ENCODE results near the gene TSLP. TPM values are rescaled to one million over a fixed set of nuclear protein-coding genes. Genes with fewer than 3 reads are reported as not detected.
A peak's percentile ranks its signal among the peaks of the same experiment; 100 is the strongest.

TSLP gene
- total RNA-seq, 1 experiment from 2014 or later, result not detected

DNA sequence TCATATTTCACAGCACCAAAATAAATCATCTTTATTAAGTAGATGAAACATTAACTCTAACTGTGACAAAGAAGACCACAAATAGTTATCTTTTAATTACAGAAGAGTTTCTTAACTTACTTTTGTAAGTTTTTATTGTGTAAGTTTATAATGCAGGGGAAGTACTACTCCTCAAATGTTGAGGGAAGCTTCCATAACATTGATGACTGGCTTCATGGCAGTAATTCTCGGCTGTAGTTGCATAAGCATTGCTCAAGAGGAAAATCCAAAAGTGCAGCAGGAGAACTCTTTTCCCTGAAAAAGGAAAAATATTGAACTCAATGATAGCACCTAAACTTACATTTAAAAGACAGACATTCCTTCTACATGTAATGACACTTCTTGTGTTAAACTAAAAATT is 4.6 kb downstream of the TSLP start:
- Histone ChIP-seq H3K9ac (ENCODE audit: low read length) (no peak overlapping the region), H3K4me3 (ENCODE audit: low read length) (no peak overlapping the region), H3K27me3 (ENCODE audit: low read length) (no peaks in the 10 kb centered on the region), H3K36me3 (ENCODE audit: low read depth, low read length) (no peaks in the 10 kb centered on the region), H3K4me2 (ENCODE audit: low read length) (no peak overlapping the region), H4K20me1 (ENCODE audit: low read length) (no peaks in the 10 kb centered on the region), H2AFZ (ENCODE audit: low read length) (peak overlapping the region; percentile 20; the same call in 1 of the 2 replicates), H3K27ac (ENCODE audit: low read length) (no peak overlapping the region), H3K9me2 (replicated peaks; ENCODE audit: low read length) (no peaks in the 10 kb centered on the region), H3F3A (ENCODE audit: low read length, unreplicated experiment) (no peaks in the 10 kb centered on the region), H3K4me1 (ENCODE audit: insufficient read depth, low read length) (peaks cover 15% of the 10 kb centered on the region), H3K9me3 (ENCODE audit: low read length) (no peaks in the 10 kb centered on the region), H3K79me2 (ENCODE audit: low read length) (no peaks in the 10 kb centered on the region)
- ChIA-PET CTCF (interaction anchor here (0.6 kb wide), 1 partner anchor 264 kb away, joined by 3 read pairs; no protein-coding TSS in a partner anchor), POLR2A (ENCODE audit: unreplicated experiment) (no interaction called here)
- BruUV-seq (replicated peaks), result no TSS peak
- ATAC-seq (no peak), DNase-seq (no peak)
- intact Hi-C loops (cut with micrococcal nuclease), result loop anchor here (5.0 kb wide), 2 partner anchors 109 to 289 kb away; no protein-coding TSS in a partner anchor
- TF ChIP-seq EZH2 (IDR thresholded peaks at IDR 0.05; ENCODE audit: low read length, unreplicated experiment) (no peak), EZH2phosphoT487 (IDR thresholded peaks at IDR 0.05; ENCODE audit: borderline replicate concordance, low read length) (no peak)
- TF ChIP-seq, protein P1, sequence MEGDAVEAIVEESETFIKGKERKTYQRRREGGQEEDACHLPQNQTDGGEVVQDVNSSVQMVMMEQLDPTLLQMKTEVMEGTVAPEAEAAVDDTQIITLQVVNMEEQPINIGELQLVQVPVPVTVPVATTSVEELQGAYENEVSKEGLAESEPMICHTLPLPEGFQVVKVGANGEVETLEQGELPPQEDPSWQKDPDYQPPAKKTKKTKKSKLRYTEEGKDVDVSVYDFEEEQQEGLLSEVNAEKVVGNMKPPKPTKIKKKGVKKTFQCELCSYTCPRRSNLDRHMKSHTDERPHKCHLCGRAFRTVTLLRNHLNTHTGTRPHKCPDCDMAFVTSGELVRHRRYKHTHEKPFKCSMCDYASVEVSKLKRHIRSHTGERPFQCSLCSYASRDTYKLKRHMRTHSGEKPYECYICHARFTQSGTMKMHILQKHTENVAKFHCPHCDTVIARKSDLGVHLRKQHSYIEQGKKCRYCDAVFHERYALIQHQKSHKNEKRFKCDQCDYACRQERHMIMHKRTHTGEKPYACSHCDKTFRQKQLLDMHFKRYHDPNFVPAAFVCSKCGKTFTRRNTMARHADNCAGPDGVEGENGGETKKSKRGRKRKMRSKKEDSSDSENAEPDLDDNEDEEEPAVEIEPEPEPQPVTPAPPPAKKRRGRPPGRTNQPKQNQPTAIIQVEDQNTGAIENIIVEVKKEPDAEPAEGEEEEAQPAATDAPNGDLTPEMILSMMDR (conservative IDR thresholded peaks at IDR 0.05; ENCODE audit: low read depth, low read length), result no peak

DNA sequence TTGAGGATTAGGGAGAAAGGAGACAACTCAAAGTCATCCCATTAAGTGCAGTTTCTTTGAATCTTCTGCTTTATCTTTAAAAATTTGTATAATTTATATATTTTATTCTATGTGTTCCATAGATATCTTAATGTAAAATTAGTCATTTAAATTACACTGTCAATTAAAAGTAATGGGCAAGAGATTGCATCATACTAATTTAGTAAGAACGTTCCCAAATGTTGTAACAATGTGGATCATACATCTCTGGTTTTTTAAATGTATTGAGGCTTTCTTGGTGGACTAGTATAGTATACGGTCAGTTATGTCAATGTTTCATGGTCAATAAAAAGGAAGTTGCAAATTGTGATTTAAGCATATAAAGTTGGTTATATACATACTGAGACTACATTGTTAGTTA is 6.2 kb downstream of the TSLP start:
- Histone ChIP-seq H3K4me3 (ENCODE audit: low read length) (no peak overlapping the region), H3F3A (ENCODE audit: low read length, unreplicated experiment) (no peaks in the 10 kb centered on the region), H3K27ac (ENCODE audit: low read length) (no peak overlapping the region), H3K79me2 (ENCODE audit: low read length) (no peaks in the 10 kb centered on the region), H3K27me3 (ENCODE audit: low read length) (no peaks in the 10 kb centered on the region), H3K4me2 (ENCODE audit: low read length) (no peak overlapping the region), H3K36me3 (ENCODE audit: low read depth, low read length) (no peaks in the 10 kb centered on the region), H4K20me1 (ENCODE audit: low read length) (no peaks in the 10 kb centered on the region), H3K9me2 (replicated peaks; ENCODE audit: low read length) (no peaks in the 10 kb centered on the region), H2AFZ (ENCODE audit: low read length) (no peak overlapping the region), H3K9me3 (ENCODE audit: low read length) (no peaks in the 10 kb centered on the region), H3K9ac (ENCODE audit: low read length) (no peak overlapping the region), H3K4me1 (ENCODE audit: insufficient read depth, low read length) (peaks cover 15% of the 10 kb centered on the region)
- ChIA-PET POLR2A (ENCODE audit: unreplicated experiment) (no interaction called here), CTCF (no interaction called here)
- TF ChIP-seq EZH2phosphoT487 (IDR thresholded peaks at IDR 0.05; ENCODE audit: borderline replicate concordance, low read length), result no peak
- TF ChIP-seq EZH2 (IDR thresholded peaks at IDR 0.05; ENCODE audit: low read length, unreplicated experiment), result no peak
- TF ChIP-seq, protein P1 (conservative IDR thresholded peaks at IDR 0.05; ENCODE audit: low read depth, low read length), result no peak
- no TSS peak for BruUV-seq (replicated peaks)
- ATAC-seq (no peak), DNase-seq (no peak)
- intact Hi-C loops (cut with micrococcal nuclease), result loop anchor here (5.0 kb wide), 2 partner anchors 110 to 290 kb away; no protein-coding TSS in a partner anchor

DNA sequence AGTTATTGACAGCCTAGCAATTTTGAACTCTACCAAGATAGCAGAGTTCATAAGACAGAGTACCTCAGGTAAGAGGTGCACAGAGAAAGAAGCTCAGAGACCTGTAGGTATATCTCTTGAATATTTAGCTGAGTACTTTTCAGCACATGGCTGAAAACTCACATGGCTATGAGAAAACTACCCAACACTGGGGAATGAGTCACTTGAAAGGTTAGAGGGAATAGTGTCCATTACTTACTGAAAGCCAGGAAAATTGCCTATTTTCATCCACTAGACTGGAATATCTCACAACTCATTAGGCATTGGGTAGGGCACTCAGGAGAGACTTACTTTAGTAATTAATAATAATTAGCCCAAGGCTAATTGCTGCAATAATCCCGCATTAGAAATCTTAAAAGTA is 8.3 kb downstream of the TSLP start:
- no TSS peak for BruUV-seq (replicated peaks)

More for the DNA sequence above, 8.3 kb downstream of the TSLP start:
- Histone ChIP-seq H3K4me2 (ENCODE audit: low read length) (peak overlapping the region; percentile 24; the same call in 1 of the 2 replicates), H3K9ac (ENCODE audit: low read length) (no peak overlapping the region), H3K27ac (ENCODE audit: low read length) (no peak overlapping the region), H3K4me1 (ENCODE audit: insufficient read depth, low read length) (peaks cover 13% of the 10 kb centered on the region), H3F3A (ENCODE audit: low read length, unreplicated experiment) (no peaks in the 10 kb centered on the region), H4K20me1 (ENCODE audit: low read length) (no peaks in the 10 kb centered on the region), H3K4me3 (ENCODE audit: low read length) (no peak overlapping the region), H3K9me2 (replicated peaks; ENCODE audit: low read length) (no peaks in the 10 kb centered on the region), H3K27me3 (ENCODE audit: low read length) (no peaks in the 10 kb centered on the region), H2AFZ (ENCODE audit: low read length) (peak overlapping the region; percentile 62; the same call in 1 of the 2 replicates), H3K79me2 (ENCODE audit: low read length) (no peaks in the 10 kb centered on the region), H3K9me3 (ENCODE audit: low read length) (no peaks in the 10 kb centered on the region), H3K36me3 (ENCODE audit: low read depth, low read length) (no peaks in the 10 kb centered on the region)
- DNase-seq (no peak), ATAC-seq (no peak)
- ChIA-PET POLR2A (ENCODE audit: unreplicated experiment) (no interaction called here), CTCF (no interaction called here)
- TF ChIP-seq, protein P1 (conservative IDR thresholded peaks at IDR 0.05; ENCODE audit: low read depth, low read length), result no peak
- TF ChIP-seq EZH2phosphoT487 (IDR thresholded peaks at IDR 0.05; ENCODE audit: borderline replicate concordance, low read length) (no peak), EZH2 (IDR thresholded peaks at IDR 0.05; ENCODE audit: low read length, unreplicated experiment) (no peak)
- intact Hi-C loops (cut with micrococcal nuclease), result loop anchor here (5.0 kb wide), 2 partner anchors 113 to 293 kb away; no protein-coding TSS in a partner anchor

Measured in PC-3 (cell line).